GM11168 (cell line): Measurements from ENCODE around the gene SLX9.

Experiments used
- in situ Hi-C: fragments of 300-500 bp; cut with MboI; formaldehyde crosslinking; loops from one replicate; pipeline ENCODE4 v1.12.0; 2022; ENCODE audit warnings: low sequenced_read_pairs; ENCODE audit not compliant: unreplicated experiment

The SLX9 gene

DNA sequence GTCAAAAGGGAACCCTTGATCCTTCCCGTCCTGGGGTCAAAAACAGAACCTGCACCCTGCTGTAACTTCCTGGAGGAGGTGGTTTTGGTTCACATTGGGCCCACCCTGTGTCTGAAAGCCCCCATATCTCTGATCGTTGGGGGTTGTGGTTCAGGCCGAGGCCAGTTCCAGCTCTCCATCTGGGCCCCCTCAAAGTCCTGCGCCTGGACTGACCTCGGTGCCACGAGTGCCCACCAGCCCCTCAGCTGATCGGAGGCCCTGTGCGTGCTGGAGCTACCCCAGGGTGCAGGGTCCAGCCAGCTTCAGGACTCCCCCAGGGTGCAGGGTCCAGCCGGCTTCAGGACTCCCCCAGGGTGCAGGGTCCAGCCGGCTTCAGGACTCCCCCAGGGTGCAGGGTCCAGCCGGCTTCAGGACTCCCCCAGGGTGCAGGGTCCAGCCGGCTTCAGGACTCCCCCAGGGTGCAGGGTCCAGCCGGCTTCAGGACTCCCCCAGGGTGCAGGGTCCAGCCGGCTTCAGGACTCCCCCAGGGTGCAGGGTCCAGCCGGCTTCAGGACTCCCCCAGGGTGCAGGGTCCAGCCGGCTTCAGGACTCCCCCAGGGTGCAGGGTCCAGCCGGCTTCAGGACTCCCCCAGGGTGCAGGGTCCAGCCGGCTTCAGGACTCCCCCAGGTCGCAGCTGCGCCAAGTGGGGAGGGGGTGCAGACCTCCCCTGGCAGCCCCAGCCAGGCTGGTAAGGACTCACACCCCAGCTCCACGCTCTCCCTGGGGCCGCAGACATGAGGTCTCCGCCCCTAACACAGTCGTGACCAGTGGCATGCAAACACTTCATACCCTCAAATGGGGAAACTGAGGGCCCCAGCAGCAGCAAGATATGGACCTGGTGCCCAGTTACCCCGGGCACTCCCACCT, 27.1 kb upstream of the SLX9 start:
- in situ Hi-C loops, result loop anchor here (10.0 kb wide), 1 partner anchor 108 kb away; the partner anchor contains the start of gene UBE2G2

DNA sequence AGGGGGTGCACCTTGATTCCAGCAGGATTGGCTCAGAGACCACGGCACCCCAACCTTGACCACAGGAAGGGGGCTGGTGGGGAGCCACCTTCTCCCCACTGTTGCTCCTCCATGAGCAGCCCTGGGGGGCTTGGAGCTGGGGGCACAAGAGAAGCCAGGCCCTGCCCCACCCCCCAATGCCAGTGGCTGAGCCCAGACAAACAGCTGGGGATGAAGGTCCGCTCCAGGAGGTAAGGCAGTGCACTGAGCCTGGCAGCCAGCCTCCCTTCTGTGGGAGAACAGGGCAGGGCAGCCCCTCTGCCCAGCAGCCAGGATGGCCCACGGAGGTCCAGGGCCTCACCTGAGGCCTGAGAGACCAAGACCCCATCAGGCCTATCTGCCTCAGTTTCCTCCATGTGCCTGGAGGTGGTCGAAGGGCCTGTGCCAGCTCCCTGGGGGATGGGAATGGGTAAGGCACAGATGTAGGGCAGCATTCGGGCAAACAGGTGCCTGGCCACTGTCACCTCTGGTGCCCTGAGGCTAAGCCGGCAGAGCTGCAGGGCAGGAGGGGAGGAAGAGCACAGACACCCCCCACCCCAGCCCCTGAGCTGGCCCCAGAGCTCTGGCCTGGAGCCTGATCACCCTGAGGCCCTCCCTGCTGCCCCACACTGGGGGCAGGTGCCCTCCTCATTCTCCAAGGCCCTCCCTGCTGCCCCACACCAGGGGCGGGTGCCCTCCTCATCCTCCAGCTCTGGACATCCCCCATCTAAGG, 26.2 kb upstream of the SLX9 start:
- in situ Hi-C loops, result loop anchor here (10.0 kb wide), 1 partner anchor 109 kb away; the partner anchor contains the start of gene UBE2G2

DNA sequence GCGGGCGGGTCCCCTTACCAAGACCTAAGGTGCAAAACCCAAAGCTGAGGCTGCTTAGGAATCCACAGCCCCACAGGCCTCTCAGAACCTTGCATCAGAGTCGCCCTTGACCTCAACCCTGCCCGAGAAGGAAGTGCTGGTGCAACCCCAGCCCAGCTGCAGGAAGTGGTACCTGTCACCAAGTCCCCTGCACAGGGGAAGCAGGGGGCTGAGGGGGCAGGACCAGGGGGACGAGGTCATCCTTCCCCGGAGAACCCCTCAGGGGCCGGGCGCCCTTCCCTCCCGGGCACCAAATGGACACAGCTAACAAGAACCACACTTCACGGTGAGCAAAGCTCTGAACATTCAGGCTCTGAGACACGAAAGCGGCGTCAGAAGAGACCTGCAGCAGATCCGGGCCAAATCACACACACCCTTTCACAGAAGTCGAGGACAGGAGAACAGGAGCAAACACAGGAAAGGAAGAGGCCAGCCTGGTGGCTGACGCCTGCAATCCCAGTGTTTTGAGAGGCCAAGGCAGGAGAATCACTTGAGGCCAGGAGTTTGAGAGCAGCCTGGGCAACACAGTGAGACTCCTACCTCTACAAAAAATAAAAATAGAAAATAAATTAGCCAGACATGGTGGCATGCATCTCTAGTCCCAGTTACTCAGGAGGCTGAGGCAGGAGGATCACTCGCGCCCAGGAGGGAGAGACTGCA, 25.5 kb upstream of the SLX9 start:
- in situ Hi-C loops, result loop anchor here (10.0 kb wide), 1 partner anchor 110 kb away; the partner anchor contains the start of gene UBE2G2

DNA sequence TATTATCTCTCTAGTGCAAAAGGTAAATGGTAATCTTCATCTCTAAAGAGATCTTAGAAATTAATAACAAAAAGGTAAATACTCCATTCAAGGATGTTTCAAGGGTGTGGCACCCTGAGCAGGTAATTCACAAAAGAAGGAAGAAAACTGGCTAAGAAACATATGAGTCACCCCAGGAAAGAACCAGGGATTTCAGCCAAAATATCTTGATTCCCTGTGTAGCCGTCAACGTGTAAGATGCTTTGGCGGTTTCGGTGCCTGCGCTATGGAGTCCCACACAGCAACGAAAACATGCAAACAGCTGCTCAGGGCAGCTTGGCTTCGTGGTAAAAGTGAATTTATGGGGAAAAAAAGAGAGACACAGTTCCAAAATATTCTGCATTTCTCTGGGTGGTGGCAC, 22.9 kb upstream of the SLX9 start:
- in situ Hi-C loops, result loop anchor here (10.0 kb wide), 1 partner anchor 112 kb away; the partner anchor contains the start of gene UBE2G2

DNA sequence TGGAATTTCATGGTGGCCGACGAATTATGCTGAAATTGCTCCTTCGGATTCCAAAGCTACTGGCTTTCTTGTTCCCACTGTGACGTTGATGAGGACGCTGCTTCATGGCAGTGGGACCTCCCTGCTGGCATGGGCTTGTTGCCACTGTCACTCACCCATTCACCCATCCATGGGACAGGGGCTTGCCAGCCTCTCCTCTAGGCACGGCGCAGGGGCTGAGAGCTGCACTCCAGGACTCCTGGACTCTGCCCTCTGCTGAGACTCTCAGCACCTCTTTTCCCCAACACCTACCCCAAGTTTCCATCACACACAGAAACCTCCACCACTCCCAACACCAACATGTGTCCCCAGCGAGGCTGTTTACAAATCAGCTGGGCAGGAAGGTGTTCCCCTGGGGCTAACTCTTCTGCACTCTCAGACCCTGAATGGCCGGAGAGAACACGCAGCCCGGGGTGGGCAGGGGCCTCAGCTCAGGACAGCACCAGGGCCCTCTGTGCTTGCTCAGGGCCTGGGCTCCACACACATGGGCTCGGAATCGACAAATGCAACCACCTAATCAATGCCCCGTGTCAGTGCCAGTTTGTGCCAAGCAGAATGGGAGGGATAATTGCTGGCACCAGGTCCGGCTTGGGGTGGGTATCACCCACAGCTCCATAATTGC, 22.3 kb upstream of the SLX9 start:
- in situ Hi-C loops, result loop anchor here (10.0 kb wide), 1 partner anchor 113 kb away; the partner anchor contains the start of gene UBE2G2

DNA sequence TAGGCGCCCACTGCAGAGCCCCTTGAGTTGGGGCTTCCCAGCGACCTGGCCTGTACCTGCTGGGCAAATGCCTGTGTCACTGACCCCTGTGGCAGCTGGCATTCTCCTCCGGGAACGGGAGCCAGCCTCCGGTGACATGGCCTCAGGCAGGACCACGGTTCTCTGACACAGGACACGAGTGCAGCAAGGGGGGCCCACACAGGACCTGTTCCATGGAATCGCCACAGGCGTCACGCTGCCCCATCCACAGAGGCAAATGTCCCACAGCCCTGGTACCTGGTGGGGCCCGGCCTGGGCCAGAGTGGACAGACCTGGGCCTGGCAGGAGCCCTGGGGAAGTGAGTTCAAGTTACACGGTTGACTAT, 21.7 kb upstream of the SLX9 start:
- in situ Hi-C loops, result loop anchor here (10.0 kb wide), 1 partner anchor 113 kb away; the partner anchor contains the start of gene UBE2G2

DNA sequence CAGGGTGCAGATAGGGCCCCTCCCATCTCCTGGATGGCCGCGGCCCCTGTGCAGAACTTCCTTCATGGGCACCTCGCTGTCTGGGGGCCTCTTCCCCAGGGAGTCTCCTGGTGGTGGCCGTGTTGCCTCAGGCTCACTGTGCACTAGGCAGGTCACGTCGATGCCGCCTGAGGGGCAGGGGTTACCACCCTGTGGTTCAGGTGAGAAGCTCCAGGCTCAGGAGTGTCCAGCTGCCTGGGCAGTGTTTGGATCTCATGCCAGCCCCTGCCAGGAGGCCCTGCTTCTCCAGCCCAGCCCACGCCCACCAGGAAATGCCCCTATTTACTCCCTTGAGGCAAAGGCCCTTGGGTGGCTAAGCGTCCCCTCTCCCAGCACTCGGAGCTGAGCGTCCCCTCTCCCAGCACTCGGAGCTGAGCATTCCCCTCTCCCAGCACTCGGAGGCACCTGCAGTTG, 21.2 kb upstream of the SLX9 start:
- in situ Hi-C loops, result loop anchor here (10.0 kb wide), 1 partner anchor 114 kb away; the partner anchor contains the start of gene UBE2G2

DNA sequence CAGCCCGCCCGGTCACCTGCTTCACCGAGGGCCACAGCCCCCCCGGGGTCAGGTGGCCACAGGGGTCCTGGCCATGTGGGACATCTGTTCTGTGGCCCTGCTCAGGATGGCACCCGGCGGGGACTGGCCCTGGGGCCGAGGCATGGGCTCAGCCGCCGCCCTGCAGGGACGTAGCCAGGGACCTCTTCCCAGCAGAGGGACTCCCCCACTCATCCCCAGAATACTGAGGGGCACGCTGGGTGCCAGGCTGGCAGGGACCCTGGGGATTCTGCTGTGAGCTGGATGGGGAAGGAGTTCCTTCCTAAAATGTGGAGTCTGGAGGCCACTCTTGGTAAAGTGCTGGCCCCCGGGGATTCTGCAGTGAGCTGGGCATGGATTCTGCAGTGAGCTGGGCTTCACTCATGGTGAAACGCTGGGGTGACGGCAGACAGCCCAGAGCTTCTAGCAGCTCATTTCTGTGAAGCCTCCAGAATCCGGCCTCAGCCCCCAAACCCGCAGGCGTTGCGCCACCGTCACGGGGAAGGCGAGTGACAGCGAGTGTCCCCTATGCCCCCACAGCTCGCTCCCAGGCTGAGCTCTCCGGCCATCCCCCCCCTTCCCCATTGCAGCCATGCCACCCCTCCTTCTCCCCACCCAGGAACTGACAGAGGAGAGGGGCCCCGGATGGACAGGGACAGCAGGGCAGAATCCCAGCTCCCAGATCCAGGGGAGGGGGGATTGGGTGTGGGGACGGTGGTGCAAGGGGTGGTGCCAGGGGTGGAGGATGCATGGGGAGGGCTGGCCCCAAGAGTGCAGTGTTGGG, 20.5 kb upstream of the SLX9 start:
- in situ Hi-C loops, result loop anchor here (10.0 kb wide), 1 partner anchor 115 kb away; the partner anchor contains the start of gene UBE2G2

DNA sequence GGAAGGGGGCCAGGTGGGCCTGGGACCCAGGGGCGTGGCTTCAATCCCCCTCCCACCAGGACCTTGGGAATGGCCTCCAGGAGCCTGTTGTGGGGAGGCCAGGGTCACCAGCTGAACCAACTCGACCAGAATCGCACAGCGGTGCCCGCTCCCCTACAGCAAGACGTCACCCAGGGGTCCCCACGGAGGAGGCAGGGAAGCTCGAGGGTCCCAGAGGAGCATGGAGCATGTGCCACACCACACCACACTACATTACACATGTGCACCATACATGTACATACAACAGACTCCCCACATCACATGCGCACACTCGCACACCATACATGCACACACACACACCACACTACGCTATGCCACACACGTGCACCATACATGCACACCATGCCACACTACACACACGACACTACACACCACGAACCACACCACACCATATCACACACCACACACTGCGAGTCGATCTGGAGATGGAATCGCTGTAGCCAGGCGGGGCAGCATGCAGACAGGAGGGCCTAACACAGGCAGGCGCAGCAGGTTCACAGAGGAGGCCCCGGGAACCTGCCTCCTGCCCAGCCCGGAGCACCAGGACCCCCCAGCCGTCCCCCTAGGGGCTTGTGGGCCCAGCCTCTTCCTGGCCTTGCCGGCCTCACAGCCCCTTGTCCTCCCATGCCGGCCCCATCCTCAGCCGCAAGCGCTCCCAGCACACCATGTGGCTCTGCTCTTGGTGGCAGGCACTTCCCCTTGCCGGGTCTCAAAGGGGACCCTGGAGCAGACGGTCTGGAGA, 19.7 kb upstream of the SLX9 start:
- in situ Hi-C loops, result loop anchor here (10.0 kb wide), 1 partner anchor 115 kb away; the partner anchor contains the start of gene UBE2G2

DNA sequence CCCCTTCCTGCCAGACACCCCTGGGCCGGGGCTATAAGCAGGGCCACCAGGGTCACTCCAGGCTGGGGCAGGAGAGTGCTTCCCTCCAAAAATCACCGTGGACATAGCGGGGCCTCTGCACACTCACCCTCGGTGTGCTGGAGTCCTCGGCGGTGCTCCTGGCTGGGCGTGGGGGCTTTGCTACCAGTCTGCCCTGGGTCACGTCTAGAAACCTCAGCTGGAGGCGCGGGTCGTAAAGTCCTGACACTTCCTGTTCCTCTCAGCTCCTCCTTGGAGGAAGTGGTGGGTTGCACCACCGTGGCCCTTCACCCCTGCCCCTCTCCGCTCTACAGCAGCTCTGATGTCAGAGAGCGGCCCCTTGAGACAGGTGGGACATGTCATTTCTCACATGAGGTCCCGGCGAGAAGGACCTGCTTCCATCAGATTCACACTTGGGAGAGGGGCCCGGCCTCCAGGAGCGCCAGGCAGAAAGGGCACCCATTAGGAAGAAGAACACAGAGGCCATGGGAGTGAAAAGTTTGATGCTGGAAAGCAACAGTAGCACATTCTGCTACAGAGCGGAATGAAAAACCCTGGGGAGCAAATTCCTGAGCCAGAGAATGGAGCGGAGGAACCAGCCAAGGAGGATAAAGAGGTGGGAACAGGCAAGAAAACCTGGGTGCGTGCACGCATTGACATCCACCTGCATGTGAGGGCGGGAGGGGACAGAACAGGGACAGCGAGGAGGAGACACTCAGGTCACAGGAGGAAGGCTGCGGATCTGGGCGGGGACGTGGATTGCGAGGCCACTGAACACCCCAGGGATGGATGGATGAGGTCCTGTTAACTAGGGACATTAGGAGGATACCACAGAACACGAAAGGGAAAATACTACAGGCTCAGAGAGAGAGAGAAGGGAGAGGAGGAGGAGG, 18.9 kb upstream of the SLX9 start, which contains the start of gene ITGB2:
TSS of gene ITGB2 (minus strand) at position 206 of the 911 bp plus-strand sequence. CDS start 10,117 bp downstream, outside the sequence.
- in situ Hi-C loops, result no loop called here

DNA sequence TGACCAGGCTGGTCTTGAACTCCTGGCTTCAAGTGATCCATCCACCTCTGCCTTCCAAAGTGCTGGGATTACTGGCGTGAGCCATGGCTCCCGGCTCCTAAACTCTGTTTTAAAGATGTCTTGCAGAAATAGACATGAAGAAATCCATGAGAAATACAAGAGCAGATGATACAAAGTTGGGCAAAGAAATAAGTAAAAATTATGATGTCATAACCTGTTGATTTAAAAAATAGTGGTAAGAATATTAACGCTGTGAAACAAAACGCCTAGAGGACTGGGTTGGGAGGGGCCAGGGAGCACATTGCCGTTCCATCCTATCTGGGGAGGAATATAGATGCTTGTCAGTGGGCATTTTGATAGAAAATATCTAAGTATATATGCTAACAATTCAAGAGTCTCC, 17.9 kb upstream of the SLX9 start:
- in situ Hi-C loops, result no loop called here

DNA sequence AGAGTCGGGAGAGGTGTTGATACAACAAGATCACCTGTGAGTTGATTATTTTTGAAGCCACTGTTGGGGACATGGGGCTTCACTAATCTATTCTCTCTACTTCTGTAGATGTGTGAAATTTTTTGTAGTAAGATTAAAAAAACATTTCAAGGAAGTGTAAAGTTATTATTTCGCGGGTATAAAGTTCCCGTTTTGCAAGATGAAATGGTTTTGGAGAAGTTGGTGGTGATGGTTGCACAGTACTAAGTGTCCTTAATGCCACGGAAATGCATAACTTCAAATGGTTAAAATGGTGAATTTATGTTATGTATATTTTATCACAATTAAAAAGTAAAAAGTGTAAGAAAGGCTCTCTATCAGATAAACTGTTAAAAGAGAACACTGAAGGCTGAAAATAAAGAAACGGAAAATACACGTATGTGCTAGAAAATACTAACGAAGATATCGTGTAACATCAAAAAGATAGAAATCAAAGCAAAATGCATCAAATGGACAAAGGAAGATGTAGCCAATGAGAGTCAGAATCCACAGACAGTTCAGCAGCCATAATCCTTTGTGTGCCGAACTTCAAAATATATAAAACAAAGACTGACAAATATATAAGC, 16.2 kb upstream of the SLX9 start:
- in situ Hi-C loops, result no loop called here

DNA sequence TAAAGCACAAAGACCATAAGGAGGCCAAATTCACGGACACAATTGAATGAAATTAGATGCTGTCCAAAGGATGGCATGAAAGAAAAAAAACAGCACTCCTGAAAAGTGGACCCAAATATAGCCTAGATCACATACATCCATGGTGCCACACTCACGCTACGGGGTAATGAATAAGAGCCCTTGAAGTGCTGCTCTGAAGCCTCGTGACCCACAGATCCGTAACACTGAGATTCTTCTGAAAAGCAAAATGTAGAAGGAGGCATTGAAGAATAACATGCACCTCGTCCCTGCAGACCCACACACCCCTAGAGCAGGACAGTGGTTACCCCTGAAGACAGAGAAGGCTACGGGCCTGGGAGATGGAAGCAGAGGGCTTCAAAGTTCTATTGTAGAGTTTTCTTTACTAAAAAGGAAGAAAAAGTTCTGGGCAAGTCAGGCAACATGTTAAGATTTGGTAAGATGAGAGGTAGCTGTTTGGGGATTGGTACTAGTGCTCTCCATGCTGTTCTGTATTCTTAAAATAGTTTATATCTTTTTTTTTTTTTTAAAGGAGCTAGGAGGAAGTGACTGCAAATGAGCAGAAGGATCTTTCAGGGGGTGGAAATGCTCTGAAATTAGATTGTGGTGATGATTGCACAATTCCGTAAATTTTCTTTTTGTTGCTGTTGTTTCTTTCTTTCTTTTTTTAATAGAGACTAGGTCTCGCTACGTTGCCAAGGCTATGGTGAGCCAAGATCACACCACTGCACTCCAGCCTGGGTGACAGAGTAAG, 15.0 kb upstream of the SLX9 start:
- in situ Hi-C loops, result no loop called here

DNA sequence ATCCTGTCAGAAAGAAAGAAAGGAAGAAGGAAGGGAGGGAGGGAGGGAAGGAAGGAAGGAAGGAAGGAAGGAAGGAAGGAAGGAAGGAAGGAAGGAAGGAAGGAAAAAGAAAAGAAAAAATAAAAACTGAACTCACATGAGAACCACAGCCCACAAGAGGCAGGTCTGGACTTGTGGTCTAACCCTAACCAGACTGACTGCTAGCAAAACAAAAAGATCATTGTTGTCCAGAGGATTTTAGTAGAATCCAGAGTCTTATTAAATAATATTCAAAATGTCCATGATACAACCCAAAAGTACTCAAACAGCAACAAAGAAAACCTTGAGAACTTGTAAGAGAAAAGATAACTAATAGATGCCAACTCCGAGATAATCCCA, 14.5 kb upstream of the SLX9 start:
- in situ Hi-C loops, result no loop called here

DNA sequence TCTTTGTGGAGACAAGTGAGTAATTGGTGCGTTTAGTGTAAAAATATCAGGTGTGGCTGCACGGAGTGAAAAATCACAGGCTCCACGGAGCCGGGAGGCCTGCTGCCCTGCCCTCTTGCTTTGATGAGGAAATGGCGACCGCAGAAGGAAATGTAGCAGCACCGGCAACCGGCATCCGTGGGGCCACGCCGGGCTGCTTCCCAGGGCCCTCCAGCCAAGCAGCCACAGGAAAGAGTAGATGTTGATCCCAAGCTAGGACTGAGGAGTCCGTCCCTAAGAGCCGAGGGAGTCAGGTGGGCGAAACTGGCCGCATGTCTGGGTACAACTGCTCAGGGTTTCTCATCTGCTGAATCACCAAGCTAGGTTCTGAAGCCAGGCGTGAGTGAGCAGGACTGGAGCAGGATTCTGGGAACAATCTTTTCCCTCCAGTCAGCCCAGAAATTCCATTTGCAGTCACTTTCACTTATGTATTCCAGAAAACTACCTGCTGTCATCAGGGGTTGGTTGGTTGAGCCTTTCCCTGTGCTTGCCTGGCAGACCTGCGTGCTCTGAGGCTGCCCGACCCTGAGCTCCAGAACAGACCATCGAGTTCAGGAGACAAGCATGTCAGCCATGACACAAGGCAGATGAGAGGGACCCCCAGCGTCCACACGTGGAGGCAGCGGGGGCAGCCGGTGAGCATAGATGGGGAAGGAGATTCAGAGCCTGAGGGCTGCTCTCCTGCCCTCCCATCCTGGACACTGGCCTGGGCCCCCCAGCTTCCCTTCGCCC, 13.3 kb upstream of the SLX9 start:
- in situ Hi-C loops, result no loop called here
